ENCODE results near the gene GRIN2D.

Gene GRIN2D

GRCh38 chr19:48393559-48394330 is at the start of gene GRIN2D:
GRIN2D (plus strand) TSS chr19:48393668; CDS start chr19:48398393, 4,725 bp downstream.
- TF ChIP-seq CTCF (IDR thresholded peaks at IDR 0.05; ENCODE audit: low read depth, low read length, missing control alignments): peak; percentile 6
- H3K4me3 ChIP-seq (replicated peaks; ENCODE audit: low read depth, low read length): peak within 1 kb of the TSS; percentile 15; the same call in 1 of the 2 replicates
- no peak for DNase-seq (ENCODE audit: extremely low read depth, low read depth)

DNA sequence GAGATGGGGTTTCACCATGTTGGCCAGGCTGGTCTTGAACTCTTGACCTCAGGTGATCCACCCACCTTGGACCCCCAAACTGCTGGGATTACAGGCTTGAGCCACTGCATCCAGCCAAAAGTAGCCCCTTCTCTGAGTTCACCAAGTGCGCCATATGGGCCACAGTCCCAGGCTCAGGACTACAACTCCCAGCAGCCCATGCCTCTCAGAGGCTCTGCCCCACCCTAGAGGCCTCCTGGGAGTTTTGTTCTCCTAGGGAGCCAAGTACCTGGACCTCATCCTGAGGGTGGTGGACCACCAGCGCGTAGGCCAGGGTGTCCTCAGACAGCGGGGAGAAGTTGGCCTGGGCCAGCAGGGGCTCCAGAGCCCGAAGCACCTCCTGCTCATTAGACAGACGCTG is 48.6 kb upstream of the GRIN2D start:
- no peak overlapping the region for H3K4me3 ChIP-seq (replicated peaks; ENCODE audit: low read depth, low read length)
- DNase-seq (ENCODE audit: extremely low read depth, low read depth): no peak

GRCh38 chr19:48346191-48346590 is 47.3 kb upstream of the GRIN2D start:
- no peak overlapping the region for H3K4me3 ChIP-seq (replicated peaks; ENCODE audit: low read depth, low read length)
- no peak for TF ChIP-seq CTCF (IDR thresholded peaks at IDR 0.05; ENCODE audit: low read depth, low read length, missing control alignments)
- no peak for DNase-seq (ENCODE audit: extremely low read depth, low read depth)

More for the DNA sequence above, 48.6 kb upstream of the GRIN2D start:
- TF ChIP-seq CTCF (IDR thresholded peaks at IDR 0.05; ENCODE audit: low read depth, low read length, missing control alignments): no peak

DNA sequence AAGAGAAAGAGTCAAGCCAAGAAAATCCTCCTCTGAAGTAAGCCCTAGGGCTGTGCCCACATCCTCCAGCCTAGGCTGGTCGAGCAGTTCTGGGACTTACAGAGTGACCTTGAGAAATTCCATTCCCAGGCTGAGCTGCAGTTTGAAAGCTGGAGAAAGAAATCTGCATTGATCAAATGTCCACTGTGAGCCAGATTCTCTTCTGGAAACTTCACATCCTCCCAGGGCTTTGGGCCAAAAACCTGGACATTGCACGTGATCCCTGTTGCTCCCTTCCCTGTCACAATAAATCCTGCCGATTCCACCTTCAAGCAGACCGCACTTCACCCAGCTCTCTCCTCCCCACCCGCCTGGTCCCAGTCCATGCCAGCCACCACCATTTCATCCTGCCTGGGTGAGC is 45.4 kb upstream of the GRIN2D start:
- H3K4me3 ChIP-seq (replicated peaks; ENCODE audit: low read depth, low read length): no peak overlapping the region
- TF ChIP-seq CTCF (IDR thresholded peaks at IDR 0.05; ENCODE audit: low read depth, low read length, missing control alignments): no peak
- no peak for DNase-seq (ENCODE audit: extremely low read depth, low read depth)

- no peak for TF ChIP-seq CTCF (IDR thresholded peaks at IDR 0.05; ENCODE audit: low read depth, low read length, missing control alignments)
- no peak for DNase-seq (ENCODE audit: extremely low read depth, low read depth)
Observed at GRCh38 chr19:48348737-48349136, 44.7 kb upstream of the GRIN2D start.

GRCh38 chr19:48350856-48351255 is 42.6 kb upstream of the GRIN2D start:
- TF ChIP-seq CTCF (IDR thresholded peaks at IDR 0.05; ENCODE audit: low read depth, low read length, missing control alignments): no peak
- no peak overlapping the region for H3K4me3 ChIP-seq (replicated peaks; ENCODE audit: low read depth, low read length)
- DNase-seq (ENCODE audit: extremely low read depth, low read depth): no peak

More at GRCh38 chr19:48348737-48349136, 44.7 kb upstream of the GRIN2D start:
- no peak overlapping the region for H3K4me3 ChIP-seq (replicated peaks; ENCODE audit: low read depth, low read length)

Data from HFF-Myc (cell line).